Medulla oblongata (tissue), 1 donor: Measurements from ENCODE around the gene FEM1B.

Experiments used
- DNase-seq: peaks from one replicate; pipeline ENCODE4 v3.0.0-alpha.2; 2015; ENCODE audit errors: extremely low spot score

The FEM1B gene

GRCh38 chr15:68285259-68285980, 7.9 kb downstream of the FEM1B start:
- no peak for DNase-seq

- DNase-seq = no peak
Measured at GRCh38 chr15:68286256-68286655, 8.7 kb downstream of the FEM1B start.

DNA sequence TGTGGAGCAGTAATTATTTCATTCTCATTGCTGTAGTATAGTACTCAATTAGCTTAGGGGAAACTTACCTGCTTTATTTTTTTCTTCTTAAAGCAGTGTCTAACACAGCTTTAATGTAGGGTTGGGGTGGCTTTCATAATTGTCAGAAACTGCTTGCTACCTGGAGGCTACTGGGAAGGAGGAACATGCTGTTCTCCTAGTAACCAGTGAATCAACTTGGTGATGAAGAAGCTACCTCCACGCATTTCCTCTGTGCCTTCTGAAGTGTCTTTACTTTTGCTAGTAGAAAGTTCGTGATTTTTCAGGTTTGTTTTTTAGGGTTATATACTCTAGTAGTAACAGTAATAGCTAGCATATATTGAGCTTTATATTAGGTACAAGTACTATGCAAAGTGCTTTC, 11.5 kb downstream of the FEM1B start:
- no peak for DNase-seq

GRCh38 chr15:68289621-68290352, 12.2 kb downstream of the FEM1B start:
- no peak for DNase-seq

DNA sequence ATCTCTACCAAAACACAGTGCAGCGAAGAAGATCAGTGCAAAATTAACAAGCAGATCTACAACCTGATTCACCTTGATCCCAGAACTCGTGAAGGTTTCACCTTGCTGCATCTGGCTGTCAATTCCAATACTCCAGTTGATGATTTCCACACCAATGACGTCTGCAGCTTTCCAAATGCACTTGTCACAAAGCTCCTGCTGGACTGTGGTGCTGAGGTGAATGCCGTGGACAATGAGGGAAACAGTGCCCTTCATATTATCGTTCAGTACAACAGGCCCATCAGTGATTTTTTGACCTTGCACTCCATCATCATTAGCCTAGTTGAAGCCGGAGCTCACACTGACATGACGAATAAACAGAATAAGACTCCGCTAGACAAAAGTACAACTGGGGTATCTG, 13.2 kb downstream of the FEM1B start:
- no peak for DNase-seq

DNA sequence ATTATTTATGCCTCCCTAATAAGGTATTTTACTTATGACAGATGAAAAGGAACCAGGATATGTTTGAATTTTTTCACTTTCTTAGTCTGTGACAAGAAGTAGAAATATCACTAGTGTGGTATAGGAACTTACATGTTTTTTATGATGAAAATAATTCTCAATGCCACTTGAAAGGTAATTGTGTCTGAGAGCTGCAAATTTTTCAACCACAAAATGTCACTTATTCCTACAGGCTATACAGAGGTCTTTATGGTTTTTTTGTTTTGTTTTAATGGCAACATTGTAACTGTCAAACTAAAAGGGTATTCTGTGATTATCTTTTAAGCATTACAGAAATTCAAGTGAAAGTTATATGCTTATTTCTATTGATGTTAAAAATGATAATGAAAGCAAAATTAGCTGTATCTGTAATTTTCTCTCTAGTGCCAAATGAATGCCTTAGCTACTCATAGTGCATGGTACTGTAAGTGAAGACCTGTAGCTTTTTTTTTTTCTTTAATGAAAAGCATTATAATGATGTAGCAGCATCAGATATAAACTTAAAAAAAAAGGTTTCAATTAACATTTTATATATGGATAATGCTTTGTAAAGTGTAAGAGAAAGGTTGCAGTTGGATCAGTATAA, 14.7 kb downstream of the FEM1B start:
- DNase-seq = no peak

- no peak for DNase-seq
Measured at GRCh38 chr15:68292967-68293366, 15.4 kb downstream of the FEM1B start.

GRCh38 chr15:68295014-68295805, 17.7 kb downstream of the FEM1B start:
- no peak for DNase-seq

DNA sequence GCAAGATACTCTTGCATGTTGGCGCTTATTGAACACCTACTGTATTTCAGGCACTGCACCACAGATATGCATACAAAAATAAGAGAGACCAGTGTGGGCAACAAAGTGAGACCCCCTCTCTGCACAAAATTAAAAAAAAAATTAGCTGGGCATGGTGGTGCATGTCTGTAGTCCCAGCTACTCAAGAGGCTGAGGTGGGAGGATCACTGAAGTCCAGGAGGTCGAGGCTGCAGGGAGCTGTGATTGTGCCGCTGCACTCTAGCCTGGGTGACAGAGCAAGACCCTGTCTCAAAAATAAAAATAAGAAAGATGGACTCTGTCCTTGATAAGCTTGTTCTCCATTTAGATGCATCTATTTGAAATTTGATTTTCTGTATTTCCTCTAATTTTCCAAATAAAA, 20.8 kb downstream of the FEM1B start:
- no peak for DNase-seq

- DNase-seq = peak; percentile 87
Measured at GRCh38 chr15:68298882-68299381, 21.4 kb downstream of the FEM1B start.

DNA sequence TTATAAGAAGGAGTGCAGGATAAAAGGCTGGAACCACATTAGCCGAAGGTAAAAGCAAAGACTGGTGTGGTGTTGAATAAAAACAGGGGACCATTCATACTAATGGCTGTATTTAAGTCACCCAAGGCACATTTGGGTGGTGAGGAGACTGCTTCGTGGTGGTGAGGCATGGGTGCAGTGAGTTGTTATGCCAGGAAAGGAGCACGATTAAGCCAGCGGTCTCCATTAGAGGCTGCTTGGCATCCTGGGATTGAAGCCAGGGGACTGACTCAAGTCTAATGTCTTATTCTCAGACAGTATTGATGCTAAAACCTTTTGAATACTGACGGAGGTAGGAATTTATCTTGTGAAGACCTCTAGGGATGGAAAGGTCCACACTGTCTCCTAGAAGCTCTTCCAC, 21.9 kb downstream of the FEM1B start:
- DNase-seq = no peak

- no peak for DNase-seq
Measured at GRCh38 chr15:68300115-68300940, 22.8 kb downstream of the FEM1B start.

- no peak for DNase-seq
Measured at GRCh38 chr15:68301301-68301700, 23.8 kb downstream of the FEM1B start.

GRCh38 chr15:68302729-68303128, 25.2 kb downstream of the FEM1B start:
- DNase-seq = no peak

DNA sequence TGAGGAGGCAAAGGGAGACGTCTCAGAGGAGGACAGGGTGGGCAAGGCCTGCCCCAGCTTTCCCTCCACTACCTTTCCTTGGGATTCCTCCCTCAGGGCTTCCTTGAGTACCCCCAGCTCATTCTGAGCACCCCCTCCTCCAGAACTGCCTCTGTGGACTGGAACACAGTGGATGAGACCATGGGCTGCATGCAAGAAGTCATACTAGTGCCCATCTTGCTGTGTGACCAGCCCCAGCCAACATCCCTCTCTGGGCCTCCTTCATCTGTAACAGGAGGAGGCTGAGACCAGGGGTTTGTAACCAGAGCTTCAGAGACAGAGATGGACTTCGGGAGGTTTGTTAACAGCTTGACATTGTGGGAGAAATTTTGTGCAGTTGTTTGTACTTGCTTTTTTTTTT, 25.6 kb downstream of the FEM1B start:
- no peak for DNase-seq

- no peak for DNase-seq
Measured at GRCh38 chr15:68303560-68304436, 26.3 kb downstream of the FEM1B start.

GRCh38 chr15:68304589-68305337, 27.2 kb downstream of the FEM1B start:
- no peak for DNase-seq

GRCh38 chr15:68305420-68305871, 27.9 kb downstream of the FEM1B start:
- no peak for DNase-seq
